Keratinocyte (primary cell): ENCODE results near the gene PRKN.

Experiments
- CTCF ChIP-seq, 3 experiments: IDR thresholded peaks in 1 of 3; conservative IDR thresholded peaks in 1 of 3; optimal IDR thresholded peaks in 1 of 3; 2 replicates in 2 of 3; 3 replicates in 1 of 3; pipeline versions ENCODE3 to v1.5.1; 2011; ENCODE audit warnings: low read length in 3 of 3, mild to moderate bottlenecking in 3 of 3, moderate library complexity in 2 of 3, control low read depth in 1 of 3, inconsistent platforms in 1 of 3; ENCODE audit not compliant: insufficient read depth in 2 of 3; ENCODE audit errors: extremely low read depth in 1 of 3
- EZH2 ChIP-seq: IDR thresholded peaks from one replicate; pipeline ENCODE4 v1.6.1; 2012; ENCODE audit warnings: inconsistent platforms, mild to moderate bottlenecking, low read length, moderate library complexity

- TF ChIP-seq CTCF (optimal IDR thresholded peaks at IDR 0.05 in 1 of 3, IDR thresholded peaks at IDR 0.05 in 1 of 3, conservative IDR thresholded peaks at IDR 0.05 in 1 of 3; ENCODE audit: extremely low read depth in 1 of 3, insufficient read depth in 2 of 3, low read length in 3 of 3) (no peak), EZH2 (no peak)
These were observed 1274.0 kb downstream of the PRKN start for GRCh38 chr6:161453558-161453957.
